ENCODE data around the gene PARP11. TPM values are rescaled to one million over a fixed set of nuclear protein-coding genes. Genes with fewer than 3 reads are reported as not detected.

The PARP11 gene
- total and polyA plus RNA-seq, 8 donors = 1.4 to 8.2 (median 3.7) TPM

GRCh38 chr12:3809357-3810015, 63.7 kb downstream of the PARP11 start:
- no peak overlapping the region for H3K27ac ChIP-seq
- ATAC-seq (no peak), DNase-seq (no peak), FAIRE-seq (no peak)
- H3K9me3 ChIP-seq = no peaks in the 10 kb centered on the region
- H3K36me3 ChIP-seq = no peaks in the 10 kb centered on the region
- H3K4me1 ChIP-seq = no peaks in the 10 kb centered on the region
- intact Hi-C loops (cut with DNase I) = loop anchor here in 2 of 3 donors (10.0 kb wide), 2 partner anchors 155 to 515 kb away; no protein-coding TSS in a partner anchor
- TF ChIP-seq CTCF (IDR thresholded peaks at IDR 0.05) = no peak
- no peak overlapping the region for H3K4me3 ChIP-seq
- WGBS, 2 donors = 79 to 82% methylated on average over 6 of the region's 6 CpGs
- no peaks in the 10 kb centered on the region for H3K27me3 ChIP-seq

- DNase-seq (no peak), ATAC-seq (no peak), FAIRE-seq (no peak)
- no peaks in the 10 kb centered on the region for H3K4me1 ChIP-seq
- intact Hi-C loops (cut with DNase I) = loop anchor here in 2 of 3 donors (10.0 kb wide), 2 partner anchors 150 to 510 kb away; no protein-coding TSS in a partner anchor
- no peaks in the 10 kb centered on the region for H3K27me3 ChIP-seq
- WGBS, 2 donors = 88 to 94% methylated on average over 1 of the region's 1 CpG
- no peak for TF ChIP-seq CTCF (IDR thresholded peaks at IDR 0.05)
- H3K9me3 ChIP-seq = no peaks in the 10 kb centered on the region
- no peak overlapping the region for H3K27ac ChIP-seq
- no peaks in the 10 kb centered on the region for H3K36me3 ChIP-seq
- no peak overlapping the region for H3K4me3 ChIP-seq
These were observed 68.1 kb downstream of the PARP11 start for GRCh38 chr12:3805077-3805476.

- ATAC-seq = peak; percentile 77 to 96 (median 93)
- WGBS, 2 donors = 35 to 37% methylated on average over 14 of the region's 14 CpGs
- Histone ChIP-seq H3K9me3 (no peaks in the 10 kb centered on the region), H3K36me3 (no peaks in the 10 kb centered on the region), H3K27me3 (no peaks in the 10 kb centered on the region), H3K27ac (no peak overlapping the region), H3K4me1 (peaks cover 0 to 3% (median 0%) of the 10 kb centered on the region in 3 donors), H3K4me3 (no peak overlapping the region)
- intact Hi-C loops (cut with DNase I) = loop anchor here in 2 of 3 donors (10.0 kb wide), 2 partner anchors 149 to 509 kb away; no protein-coding TSS in a partner anchor
- peak; percentile 62 to 78 (median 68) for TF ChIP-seq CTCF (IDR thresholded peaks at IDR 0.05)
- peak in 5 of 6 donors; percentile 54 to 79 (median 71) for DNase-seq
- peak; percentile 84 for FAIRE-seq
These were observed 69.2 kb downstream of the PARP11 start for GRCh38 chr12:3803865-3804472.

GRCh38 chr12:3802721-3803120, 70.5 kb downstream of the PARP11 start:
- TF ChIP-seq CTCF (IDR thresholded peaks at IDR 0.05) = no peak
- ATAC-seq = no peak
- no peak overlapping the region for H3K27ac ChIP-seq
- H3K4me3 ChIP-seq = no peak overlapping the region
- WGBS, 2 donors = 68 to 77% methylated on average over 5 of the region's 5 CpGs
- intact Hi-C loops (cut with DNase I) = loop anchor here in 2 of 3 donors (10.0 kb wide), 2 partner anchors 148 to 508 kb away; no protein-coding TSS in a partner anchor
- no peak for FAIRE-seq
- H3K27me3 ChIP-seq = no peaks in the 10 kb centered on the region
- no peaks in the 10 kb centered on the region for H3K9me3 ChIP-seq
- H3K36me3 ChIP-seq = no peaks in the 10 kb centered on the region
- DNase-seq = no peak
- H3K4me1 ChIP-seq = peaks cover 0 to 7% (median 0%) of the 10 kb centered on the region in 3 donors

Data from pancreas (tissue), 10 donors.